Uterus (tissue), 4 donors: ENCODE measurements around the gene TRANK1. TPM values are rescaled to one million over a fixed set of nuclear protein-coding genes. Genes with fewer than 3 reads are reported as not detected.

ENCODE experiments used
- DNase-seq, 2 donors: peaks; one replicate each; pipeline ENCODE4 v3.0.0-alpha.2; 2019 to 2020
- H3K27ac ChIP-seq, 2 donors: fragments of 200-600 bp; sonication (generic); 1 replicate in 1 of 2; 2 replicates in 1 of 2; pipeline ENCODE4 v1.5.1; 2016 to 2018
- H3K27me3 ChIP-seq, 2 donors: fragments of 200-600 bp; sonication (generic); one replicate each; pipeline ENCODE4 v1.5.1; 2018 to 2019; ENCODE audit warnings: control low read depth in 1 of 2
- H3K36me3 ChIP-seq, 2 donors: fragments of 200-600 bp; sonication (generic); one replicate each; pipeline ENCODE4 v1.5.1; 2019; ENCODE audit warnings: control low read depth in 1 of 2
- H3K4me1 ChIP-seq, 2 donors: fragments of 200-600 bp; sonication (generic); one replicate each; pipeline ENCODE4 v1.5.1; 2018 to 2019; ENCODE audit warnings: control low read depth in 1 of 2
- H3K4me3 ChIP-seq, 2 donors: fragments of 200-600 bp; sonication (generic); 1 replicate in 1 of 2; 2 replicates in 1 of 2; pipeline ENCODE4 v1.5.1; 2018 to 2019; ENCODE audit warnings: mild to moderate bottlenecking in 1 of 2
- H3K9me3 ChIP-seq, 2 donors: fragments of 200-600 bp; sonication (generic); one replicate each; pipeline ENCODE4 v1.5.1; 2019; ENCODE audit warnings: control low read depth in 1 of 2
- CTCF ChIP-seq, 4 experiments: fragments of 200-600 bp in 2 of 4; fragments of 450-650 bp in 2 of 4; sonication (generic) in 2 of 4; IDR thresholded peaks; one replicate each; pipeline ENCODE4 v1.5.1; 2016 to 2019; ENCODE audit warnings: antibody characterized with exemption in 4 of 4, mild to moderate bottlenecking in 2 of 4, moderate library complexity in 1 of 4
- POLR2A ChIP-seq, 2 donors: fragments of 450-650 bp; IDR thresholded peaks; one replicate each; pipeline ENCODE4 v1.6.1; 2016; ENCODE audit warnings: antibody characterized with exemption in 2 of 2, mild to moderate bottlenecking in 1 of 2, moderate library complexity in 1 of 2
- intact Hi-C: fragments of 100-400 bp; cut with DNase I; formaldehyde crosslinking; loops from one replicate; pipeline ENCODE4 v1.15.1; 2023; ENCODE audit warnings: low total_unique reads
- total RNA-seq, 4 donors: library from RNA; depleted of rRNA in 3 of 4; stranded (reverse); fragments of >200 nt in 3 of 4; gene quantifications; one replicate each; pipeline versions ENCODE4 v1.1.0 to v1.2.4, GENCODE V29; 2014 to 2023
- donor health status: DM: yes; HTN: yes; CAD: no.

TRANK1 gene
- total RNA-seq, 4 donors from 2014 or later, result 10.6 to 52.1 (median 21.6) TPM

GRCh38 chr3:36945333-36945980 is 603 bp upstream of the TRANK1 start:
- Histone ChIP-seq H3K9me3 (no peaks in the 10 kb centered on the region), H3K4me1 (no peaks in the 10 kb centered on the region), H3K27ac (peak overlapping the region; percentile 80 to 86), H3K36me3 (no peaks in the 10 kb centered on the region), H3K4me3 (peak overlapping the region; percentile 60 to 68), H3K27me3 (no peaks in the 10 kb centered on the region)
- no peak for DNase-seq
- intact Hi-C loops, result no loop called here
- TF ChIP-seq POLR2A (IDR thresholded peaks at IDR 0.05), result no peak
- TF ChIP-seq CTCF (IDR thresholded peaks at IDR 0.05), result no peak

- Histone ChIP-seq H3K36me3 (no peaks in the 10 kb centered on the region), H3K4me1 (no peaks in the 10 kb centered on the region), H3K9me3 (no peaks in the 10 kb centered on the region), H3K27ac (peak overlapping the region; percentile 80 to 86), H3K4me3 (peak overlapping the region; percentile 60 to 68), H3K27me3 (no peaks in the 10 kb centered on the region)
- TF ChIP-seq CTCF (IDR thresholded peaks at IDR 0.05) (peak in 1 of 4 experiments; percentile 8), POLR2A (IDR thresholded peaks at IDR 0.05) (no peak)
- peak; percentile 56 to 62 for DNase-seq
- intact Hi-C loops, result no loop called here
Observed at GRCh38 chr3:36944012-36944640, 728 bp downstream of the TRANK1 start.

- Histone ChIP-seq H3K4me1 (no peaks in the 10 kb centered on the region), H3K27me3 (no peaks in the 10 kb centered on the region), H3K4me3 (peak overlapping the region; percentile 60 to 68), H3K36me3 (no peaks in the 10 kb centered on the region), H3K27ac (peak overlapping the region; percentile 80 to 86), H3K9me3 (no peaks in the 10 kb centered on the region)
- no peak for DNase-seq
- TF ChIP-seq POLR2A (IDR thresholded peaks at IDR 0.05) (no peak), CTCF (IDR thresholded peaks at IDR 0.05) (no peak)
- intact Hi-C loops, result no loop called here
Observed at GRCh38 chr3:36943601-36944000, 1.3 kb downstream of the TRANK1 start.

GRCh38 chr3:36942638-36943248 is 2.1 kb downstream of the TRANK1 start:
- no peak for TF ChIP-seq CTCF (IDR thresholded peaks at IDR 0.05)
- no peak for TF ChIP-seq POLR2A (IDR thresholded peaks at IDR 0.05)
- Histone ChIP-seq H3K27me3 (no peaks in the 10 kb centered on the region), H3K4me1 (no peaks in the 10 kb centered on the region), H3K27ac (no peak overlapping the region), H3K9me3 (no peaks in the 10 kb centered on the region), H3K36me3 (no peaks in the 10 kb centered on the region), H3K4me3 (no peak overlapping the region)
- no peak for DNase-seq
- intact Hi-C loops, result no loop called here

- no peaks in the 10 kb centered on the region for H3K4me1 ChIP-seq
- no peaks in the 10 kb centered on the region for H3K36me3 ChIP-seq
- no peaks in the 10 kb centered on the region for H3K27me3 ChIP-seq
- no peak overlapping the region for H3K27ac ChIP-seq
- DNase-seq, result no peak
- H3K9me3 ChIP-seq, result no peaks in the 10 kb centered on the region
- no peak for TF ChIP-seq CTCF (IDR thresholded peaks at IDR 0.05)
- no peak for TF ChIP-seq POLR2A (IDR thresholded peaks at IDR 0.05)
- intact Hi-C loops, result no loop called here
- no peak overlapping the region for H3K4me3 ChIP-seq
Observed at GRCh38 chr3:36941658-36942057, 3.2 kb downstream of the TRANK1 start.
